Upper lobe of left lung (tissue), 4 donors: ENCODE measurements around the gene CLIC3.

Experiments used
- EP300 ChIP-seq, 4 donors: sonication (generic); formaldehyde crosslinking; IDR thresholded peaks; one replicate each; pipeline ENCODE4 v1.5.1; 2017; ENCODE audit warnings: antibody characterized with exemption in 4 of 4, control low read depth in 2 of 4
- POLR2A ChIP-seq, 4 donors: fragments of 450-650 bp; IDR thresholded peaks; one replicate each; pipeline ENCODE4 v1.5.1; 2016 to 2017; ENCODE audit warnings: antibody characterized with exemption in 4 of 4, mild to moderate bottlenecking in 2 of 4
- POLR2AphosphoS5 ChIP-seq, 2 donors: sonication (generic); formaldehyde crosslinking; IDR thresholded peaks; one replicate each; pipeline ENCODE4 v1.5.1; 2017; ENCODE audit warnings: antibody characterized with exemption in 2 of 2
- TF ChIP-seq, protein P1 (sequence below), 6 experiments: fragments of 450-650 bp in 4 of 6; fragments of 200-600 bp in 2 of 6; sonication (generic) in 2 of 6; IDR thresholded peaks; one replicate each; pipeline ENCODE4 v1.5.1; 2016 to 2019; ENCODE audit warnings: antibody characterized with exemption in 6 of 6

DNA sequence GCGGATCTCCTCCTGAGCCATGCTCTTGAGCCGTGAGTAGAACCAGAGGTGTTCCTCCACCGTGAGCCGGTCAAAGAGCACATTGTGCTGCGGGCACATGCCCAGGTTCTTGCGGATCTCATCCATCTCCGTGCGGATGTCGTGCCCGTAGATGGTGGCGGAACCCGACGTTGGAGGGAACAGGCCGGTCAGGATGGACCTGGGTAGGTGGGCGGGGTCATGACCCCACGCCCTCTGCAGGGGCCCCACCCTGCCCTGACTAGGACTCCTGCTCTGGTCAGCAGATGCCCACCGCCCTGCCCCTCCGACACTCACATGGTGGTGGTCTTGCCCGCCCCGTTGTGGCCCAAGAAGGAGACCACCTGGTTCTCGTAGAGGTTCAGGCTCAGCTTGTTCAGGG lies 19.6 kb upstream of the CLIC3 start:
- TF ChIP-seq, protein P1, sequence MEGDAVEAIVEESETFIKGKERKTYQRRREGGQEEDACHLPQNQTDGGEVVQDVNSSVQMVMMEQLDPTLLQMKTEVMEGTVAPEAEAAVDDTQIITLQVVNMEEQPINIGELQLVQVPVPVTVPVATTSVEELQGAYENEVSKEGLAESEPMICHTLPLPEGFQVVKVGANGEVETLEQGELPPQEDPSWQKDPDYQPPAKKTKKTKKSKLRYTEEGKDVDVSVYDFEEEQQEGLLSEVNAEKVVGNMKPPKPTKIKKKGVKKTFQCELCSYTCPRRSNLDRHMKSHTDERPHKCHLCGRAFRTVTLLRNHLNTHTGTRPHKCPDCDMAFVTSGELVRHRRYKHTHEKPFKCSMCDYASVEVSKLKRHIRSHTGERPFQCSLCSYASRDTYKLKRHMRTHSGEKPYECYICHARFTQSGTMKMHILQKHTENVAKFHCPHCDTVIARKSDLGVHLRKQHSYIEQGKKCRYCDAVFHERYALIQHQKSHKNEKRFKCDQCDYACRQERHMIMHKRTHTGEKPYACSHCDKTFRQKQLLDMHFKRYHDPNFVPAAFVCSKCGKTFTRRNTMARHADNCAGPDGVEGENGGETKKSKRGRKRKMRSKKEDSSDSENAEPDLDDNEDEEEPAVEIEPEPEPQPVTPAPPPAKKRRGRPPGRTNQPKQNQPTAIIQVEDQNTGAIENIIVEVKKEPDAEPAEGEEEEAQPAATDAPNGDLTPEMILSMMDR (IDR thresholded peaks at IDR 0.05), result no peak
- TF ChIP-seq POLR2A (IDR thresholded peaks at IDR 0.05) (no peak), POLR2AphosphoS5 (IDR thresholded peaks at IDR 0.05) (no peak), EP300 (IDR thresholded peaks at IDR 0.05) (no peak)
